Measurements from ENCODE around the gene EIF4E2. TPM values are rescaled to one million over a fixed set of nuclear protein-coding genes. Genes with fewer than 3 reads are reported as not detected.

The EIF4E2 gene
- total and polyA plus RNA-seq, 10 donors = 29.3 to 61.1 (median 45.5) TPM

DNA sequence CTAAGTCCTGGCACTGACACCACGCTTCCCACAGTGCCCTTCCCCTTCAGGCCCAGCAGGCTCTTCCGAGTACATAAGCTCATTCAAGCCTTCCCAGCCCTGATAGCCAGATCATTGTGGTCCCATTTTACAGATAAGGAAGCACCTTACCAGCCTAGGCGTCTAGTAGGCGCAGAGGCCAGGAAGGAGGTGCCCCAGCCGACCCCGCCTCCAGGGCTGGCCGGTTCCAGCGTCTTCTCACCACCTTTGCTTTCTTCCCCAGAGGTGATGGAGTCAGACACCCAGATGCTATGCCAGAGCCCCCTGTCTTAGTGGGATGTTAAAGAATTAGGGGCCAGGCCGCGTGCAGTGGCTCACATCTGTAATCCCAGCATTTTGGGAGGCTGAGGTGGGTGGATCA, 54.0 kb downstream of the EIF4E2 start:
- H3K4me3 ChIP-seq = no peak overlapping the region
- no peaks in the 10 kb centered on the region for H3K27me3 ChIP-seq (replicated peaks in 1 of 7)
- no peak overlapping the region for H3K27ac ChIP-seq
- H3K9me3 ChIP-seq = no peaks in the 10 kb centered on the region
- WGBS, 5 donors = 91 to 95% (median 91%) methylated on average over 10 of the region's 10 CpGs
- TF ChIP-seq POLR2A (IDR thresholded peaks at IDR 0.05) = no peak
- TF ChIP-seq POLR2AphosphoS5 (IDR thresholded peaks at IDR 0.05) = no peak
- TF ChIP-seq, protein P1, sequence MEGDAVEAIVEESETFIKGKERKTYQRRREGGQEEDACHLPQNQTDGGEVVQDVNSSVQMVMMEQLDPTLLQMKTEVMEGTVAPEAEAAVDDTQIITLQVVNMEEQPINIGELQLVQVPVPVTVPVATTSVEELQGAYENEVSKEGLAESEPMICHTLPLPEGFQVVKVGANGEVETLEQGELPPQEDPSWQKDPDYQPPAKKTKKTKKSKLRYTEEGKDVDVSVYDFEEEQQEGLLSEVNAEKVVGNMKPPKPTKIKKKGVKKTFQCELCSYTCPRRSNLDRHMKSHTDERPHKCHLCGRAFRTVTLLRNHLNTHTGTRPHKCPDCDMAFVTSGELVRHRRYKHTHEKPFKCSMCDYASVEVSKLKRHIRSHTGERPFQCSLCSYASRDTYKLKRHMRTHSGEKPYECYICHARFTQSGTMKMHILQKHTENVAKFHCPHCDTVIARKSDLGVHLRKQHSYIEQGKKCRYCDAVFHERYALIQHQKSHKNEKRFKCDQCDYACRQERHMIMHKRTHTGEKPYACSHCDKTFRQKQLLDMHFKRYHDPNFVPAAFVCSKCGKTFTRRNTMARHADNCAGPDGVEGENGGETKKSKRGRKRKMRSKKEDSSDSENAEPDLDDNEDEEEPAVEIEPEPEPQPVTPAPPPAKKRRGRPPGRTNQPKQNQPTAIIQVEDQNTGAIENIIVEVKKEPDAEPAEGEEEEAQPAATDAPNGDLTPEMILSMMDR (IDR thresholded peaks at IDR 0.05 in 8 of 11, conservative IDR thresholded peaks at IDR 0.05 in 3 of 11) = no peak
- peaks cover 0 to 15% (median 11%) of the 10 kb centered on the region in 6 donors for H3K4me1 ChIP-seq
- intact Hi-C loops (cut with DNase I; ENCODE audit: low total_unique reads) = no loop called here
- no peak for DNase-seq
- no peaks in the 10 kb centered on the region for H3K36me3 ChIP-seq

DNA sequence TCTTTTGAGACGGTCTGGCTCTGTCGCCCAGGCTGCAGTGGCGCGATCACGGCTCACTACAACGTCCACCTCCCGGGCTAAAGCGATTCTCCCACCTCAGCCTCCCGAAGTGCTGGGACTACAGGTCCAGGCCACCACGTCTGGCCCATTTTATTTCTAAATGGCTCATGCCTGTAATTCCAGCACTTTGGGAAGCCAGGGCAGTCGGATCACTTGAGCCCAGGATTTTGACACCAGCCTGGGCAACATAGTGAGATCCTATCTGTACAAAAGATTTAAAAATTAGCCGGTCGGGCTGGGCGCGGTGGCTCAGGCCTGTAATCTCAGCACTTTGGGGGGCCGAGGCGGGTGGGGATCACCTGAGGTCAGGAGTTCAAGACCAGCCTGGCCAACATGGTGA, 56.5 kb downstream of the EIF4E2 start:
- intact Hi-C loops (cut with DNase I; ENCODE audit: low total_unique reads) = loop anchor here (5.0 kb wide), 1 partner anchor 640 kb away; no protein-coding TSS in a partner anchor
- WGBS, 5 donors = 89 to 95% (median 92%) methylated on average over 17 of the region's 17 CpGs

DNA sequence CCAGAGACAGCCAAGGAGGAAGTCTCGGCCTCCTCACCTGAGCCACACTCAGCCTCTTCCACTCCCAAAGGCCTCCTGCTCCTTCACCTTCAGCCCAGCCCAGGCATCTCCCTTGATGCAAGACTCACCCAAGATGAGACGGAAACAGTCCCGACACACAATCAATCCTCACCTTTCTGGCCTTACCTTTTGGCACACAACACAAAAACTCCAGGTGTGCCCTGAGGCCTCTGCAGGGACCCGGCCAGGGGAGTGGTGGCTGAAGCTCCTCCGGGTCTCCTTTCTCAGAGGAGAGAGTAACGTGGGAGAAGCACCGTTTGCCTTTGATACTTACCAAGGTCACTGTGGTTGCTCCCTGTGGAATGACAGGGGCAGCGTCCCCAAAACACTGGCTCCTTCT, 59.1 kb downstream of the EIF4E2 start:
- no peaks in the 10 kb centered on the region for H3K36me3 ChIP-seq
- H3K27me3 ChIP-seq (replicated peaks in 1 of 7) = no peaks in the 10 kb centered on the region
- peak; percentile 57 for DNase-seq
- H3K27ac ChIP-seq = no peak overlapping the region
- peaks cover 0 to 15% (median 13%) of the 10 kb centered on the region in 6 donors for H3K4me1 ChIP-seq
- H3K4me3 ChIP-seq = no peak overlapping the region
- WGBS, 5 donors = 86 to 93% (median 89%) methylated on average over 7 to 8 of the region's 8 CpGs
- TF ChIP-seq POLR2A (IDR thresholded peaks at IDR 0.05) = no peak
- TF ChIP-seq, protein P1 (IDR thresholded peaks at IDR 0.05 in 8 of 11, conservative IDR thresholded peaks at IDR 0.05 in 3 of 11) = no peak
- TF ChIP-seq POLR2AphosphoS5 (IDR thresholded peaks at IDR 0.05) = no peak
- no peaks in the 10 kb centered on the region for H3K9me3 ChIP-seq
- intact Hi-C loops (cut with DNase I; ENCODE audit: low total_unique reads) = loop anchor here (5.0 kb wide), 2 partner anchors 53 to 638 kb away; no protein-coding TSS in a partner anchor

More for the DNA sequence above, 56.5 kb downstream of the EIF4E2 start:
- Histone ChIP-seq H3K4me1 (peaks cover 0 to 15% (median 13%) of the 10 kb centered on the region in 6 donors), H3K27ac (no peak overlapping the region), H3K27me3 (replicated peaks in 1 of 7) (no peaks in the 10 kb centered on the region), H3K4me3 (no peak overlapping the region), H3K36me3 (no peaks in the 10 kb centered on the region), H3K9me3 (no peaks in the 10 kb centered on the region)
- TF ChIP-seq POLR2A (IDR thresholded peaks at IDR 0.05) = no peak
- DNase-seq = peak; percentile 29

DNA sequence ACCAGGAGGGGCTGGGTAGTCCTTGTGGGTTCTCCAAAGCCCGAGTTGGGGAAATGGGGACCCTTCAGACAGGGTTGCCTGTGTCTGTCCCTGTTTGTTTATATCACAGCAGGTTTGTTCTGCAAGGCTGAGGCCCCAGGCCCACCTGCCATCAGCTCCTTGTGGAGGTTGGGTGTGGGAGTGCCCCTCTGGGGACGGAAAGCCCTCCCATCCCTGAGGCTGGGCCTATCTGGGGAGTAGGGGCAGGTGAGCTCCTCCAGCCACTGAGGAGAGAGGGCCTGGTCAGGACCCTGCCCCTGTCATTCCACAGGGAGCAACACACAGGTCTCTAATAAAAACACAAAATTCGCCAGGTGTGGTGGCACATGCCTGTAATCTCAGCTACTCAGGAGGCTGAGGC, 59.6 kb downstream of the EIF4E2 start:
- TF ChIP-seq POLR2A (IDR thresholded peaks at IDR 0.05) = no peak
- TF ChIP-seq POLR2AphosphoS5 (IDR thresholded peaks at IDR 0.05) = no peak
- H3K4me1 ChIP-seq = peaks cover 0 to 15% (median 13%) of the 10 kb centered on the region in 6 donors
- intact Hi-C loops (cut with DNase I; ENCODE audit: low total_unique reads) = loop anchor here (5.0 kb wide), 1 partner anchor 52 kb away; no protein-coding TSS in a partner anchor
- no peak overlapping the region for H3K4me3 ChIP-seq
- no peaks in the 10 kb centered on the region for H3K9me3 ChIP-seq
- no peaks in the 10 kb centered on the region for H3K36me3 ChIP-seq
- H3K27ac ChIP-seq = no peak overlapping the region
- no peaks in the 10 kb centered on the region for H3K27me3 ChIP-seq (replicated peaks in 1 of 7)
- 75 to 86% (median 85%) methylated on average over 3 of the region's 3 CpGs for WGBS, 5 donors
- peak; percentile 62 for DNase-seq

DNA sequence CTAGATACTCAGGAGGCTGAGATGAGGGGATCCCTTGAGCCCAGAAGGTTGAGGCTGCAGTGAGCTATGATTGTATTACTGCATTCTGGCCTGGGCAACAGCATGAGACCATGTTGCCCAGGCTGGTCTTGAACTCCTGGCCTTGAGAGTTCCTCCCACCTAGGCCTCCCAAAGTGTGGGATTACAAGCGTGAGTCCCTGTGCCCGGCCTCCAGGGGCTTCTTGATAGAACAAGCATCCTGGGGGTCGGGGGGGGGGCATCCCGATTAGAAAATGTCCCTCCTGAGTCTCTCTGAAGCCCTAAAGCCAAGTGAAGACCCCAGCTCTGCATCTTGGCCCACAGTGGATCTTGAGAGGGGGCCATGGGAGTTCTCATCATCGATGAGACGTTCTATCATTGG, 60.6 kb downstream of the EIF4E2 start:
- Histone ChIP-seq H3K4me1 (peaks cover 0 to 9% (median 5%) of the 10 kb centered on the region in 6 donors), H3K4me3 (no peak overlapping the region), H3K27ac (no peak overlapping the region), H3K27me3 (replicated peaks in 1 of 7) (no peaks in the 10 kb centered on the region), H3K36me3 (no peaks in the 10 kb centered on the region), H3K9me3 (no peaks in the 10 kb centered on the region)
- no peak for DNase-seq
- 76 to 93% (median 80%) methylated on average over 5 to 6 of the region's 6 CpGs for WGBS, 5 donors
- TF ChIP-seq POLR2A (IDR thresholded peaks at IDR 0.05) (no peak), POLR2AphosphoS5 (IDR thresholded peaks at IDR 0.05) (no peak)
- TF ChIP-seq, protein P1 (IDR thresholded peaks at IDR 0.05 in 8 of 11, conservative IDR thresholded peaks at IDR 0.05 in 3 of 11) = no peak
- intact Hi-C loops (cut with DNase I; ENCODE audit: low total_unique reads) = loop anchor here (5.0 kb wide), 1 partner anchor 51 kb away; no protein-coding TSS in a partner anchor

All from spleen (tissue), 11 donors.